ENCODE data around the gene SALL1. TPM values are rescaled to one million over a fixed set of nuclear protein-coding genes. Genes with fewer than 3 reads are reported as not detected.

The SALL1 gene
- total and polyA plus RNA-seq, 8 donors: 0.04 to 0.97 (median 0.40) TPM; not detected in 2

- H3K36me3 ChIP-seq: no peaks in the 10 kb centered on the region
- no peak for TF ChIP-seq CTCF (IDR thresholded peaks at IDR 0.05)
- no peaks in the 10 kb centered on the region for H3K4me1 ChIP-seq
- H3K4me3 ChIP-seq: no peak overlapping the region
- no peak overlapping the region for H3K27ac ChIP-seq
- intact Hi-C loops (cut with DNase I): no loop called here
- DNase-seq (no peak), ATAC-seq (no peak)
- H3K27me3 ChIP-seq: no peaks in the 10 kb centered on the region
- no peaks in the 10 kb centered on the region for H3K9me3 ChIP-seq
Observed at GRCh38 chr16:51181503-51181811, 30.4 kb upstream of the SALL1 start.

GRCh38 chr16:51180719-51181502, 29.8 kb upstream of the SALL1 start:
- Histone ChIP-seq H3K27ac (no peak overlapping the region), H3K9me3 (no peaks in the 10 kb centered on the region), H3K4me1 (no peaks in the 10 kb centered on the region), H3K36me3 (no peaks in the 10 kb centered on the region), H3K4me3 (no peak overlapping the region), H3K27me3 (no peaks in the 10 kb centered on the region)
- ATAC-seq (no peak), DNase-seq (no peak)
- intact Hi-C loops (cut with DNase I): no loop called here
- no peak for TF ChIP-seq CTCF (IDR thresholded peaks at IDR 0.05)

- intact Hi-C loops (cut with DNase I): no loop called here
- TF ChIP-seq CTCF (IDR thresholded peaks at IDR 0.05): no peak
Observed at GRCh38 chr16:51175081-51175480, 24.0 kb upstream of the SALL1 start.

GRCh38 chr16:51172368-51172767, 21.3 kb upstream of the SALL1 start:
- no peaks in the 10 kb centered on the region for H3K27me3 ChIP-seq
- no peak overlapping the region for H3K4me3 ChIP-seq
- intact Hi-C loops (cut with DNase I): no loop called here
- H3K27ac ChIP-seq: no peak overlapping the region
- ATAC-seq (no peak), DNase-seq (no peak)
- H3K4me1 ChIP-seq: no peaks in the 10 kb centered on the region
- H3K9me3 ChIP-seq: no peaks in the 10 kb centered on the region
- no peak for TF ChIP-seq CTCF (IDR thresholded peaks at IDR 0.05)
- no peaks in the 10 kb centered on the region for H3K36me3 ChIP-seq

More at GRCh38 chr16:51175081-51175480, 24.0 kb upstream of the SALL1 start:
- H3K4me1 ChIP-seq: no peaks in the 10 kb centered on the region
- H3K27ac ChIP-seq: no peak overlapping the region
- no peaks in the 10 kb centered on the region for H3K9me3 ChIP-seq
- no peak overlapping the region for H3K4me3 ChIP-seq
- H3K36me3 ChIP-seq: no peaks in the 10 kb centered on the region
- H3K27me3 ChIP-seq: no peaks in the 10 kb centered on the region
- ATAC-seq (no peak), DNase-seq (no peak)

GRCh38 chr16:51168755-51169154, 17.7 kb upstream of the SALL1 start:
- H3K4me1 ChIP-seq: no peaks in the 10 kb centered on the region
- no peak for TF ChIP-seq CTCF (IDR thresholded peaks at IDR 0.05)
- no peaks in the 10 kb centered on the region for H3K9me3 ChIP-seq
- peaks cover 0 to 7% of the 10 kb centered on the region in 2 donors for H3K27me3 ChIP-seq
- H3K27ac ChIP-seq: no peak overlapping the region
- ATAC-seq (no peak), DNase-seq (no peak)
- no peak overlapping the region for H3K4me3 ChIP-seq
- intact Hi-C loops (cut with DNase I): no loop called here
- no peaks in the 10 kb centered on the region for H3K36me3 ChIP-seq

All from left lung (tissue), 10 donors.